NCI-H2107 (cell line): Measurements from ENCODE around the gene SLC36A3.

Source experiments
- DNase-seq: peaks from one replicate; lab custom pipeline; 2025; lab: John Stamatoyannopoulos, UW

Gene SLC36A3

DNA sequence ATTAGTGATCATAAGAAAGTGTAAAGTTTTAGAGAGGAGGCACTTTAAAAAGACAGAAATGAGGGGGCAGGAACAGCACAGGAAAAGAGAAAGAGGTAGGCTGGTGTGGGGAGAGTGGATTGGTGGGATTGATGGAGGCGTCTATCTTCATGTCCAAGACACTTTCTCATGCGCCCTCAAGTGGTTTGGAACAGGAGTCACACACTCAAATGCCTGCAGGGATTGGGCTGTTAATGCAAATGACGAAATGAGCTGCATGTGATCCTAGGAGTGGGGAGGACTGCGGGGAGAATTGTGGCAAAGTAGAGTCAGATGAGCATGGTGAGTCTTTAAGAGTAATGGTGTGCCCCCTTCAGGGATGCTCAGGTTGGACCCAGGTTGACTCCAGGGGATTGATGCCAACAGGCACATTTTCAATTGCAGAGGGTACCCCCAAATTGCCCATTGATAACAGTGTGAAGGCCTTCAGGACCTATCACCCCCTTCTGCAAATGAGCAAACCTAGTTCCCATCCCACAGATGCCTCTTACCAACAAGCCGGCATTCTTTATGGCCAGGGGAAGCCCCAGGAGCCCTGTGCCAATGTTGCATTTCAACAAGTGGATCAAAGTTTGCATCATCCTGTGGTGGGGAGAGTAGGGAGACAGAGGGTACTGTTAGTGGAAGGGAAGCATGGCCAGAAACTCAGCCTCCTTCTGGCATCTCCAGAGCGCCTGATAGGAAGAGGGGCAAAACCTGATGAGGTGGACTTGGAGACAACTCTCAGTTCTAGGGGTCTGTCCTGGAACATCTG, 5.3 kb downstream of the SLC36A3 start:
- DNase-seq = no peak

DNA sequence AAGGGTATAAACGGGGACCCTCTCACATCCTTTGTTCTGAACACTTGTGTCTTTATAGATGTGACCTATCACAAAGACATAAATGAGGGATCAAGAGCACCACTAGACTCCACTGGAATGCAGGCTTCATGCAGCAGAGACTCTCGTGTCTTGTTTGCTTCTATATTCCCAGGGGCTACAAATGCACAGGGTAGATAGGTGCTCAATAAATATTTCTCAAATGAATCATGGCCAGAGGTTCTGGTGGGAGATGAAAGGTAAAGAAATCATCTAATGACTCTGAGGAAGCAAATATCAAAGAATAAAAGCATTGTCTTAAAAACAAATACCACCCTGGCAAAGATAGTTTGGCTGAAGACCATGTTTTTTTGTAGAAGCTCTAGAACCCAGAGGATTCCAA, 6.6 kb downstream of the SLC36A3 start:
- DNase-seq = no peak

DNA sequence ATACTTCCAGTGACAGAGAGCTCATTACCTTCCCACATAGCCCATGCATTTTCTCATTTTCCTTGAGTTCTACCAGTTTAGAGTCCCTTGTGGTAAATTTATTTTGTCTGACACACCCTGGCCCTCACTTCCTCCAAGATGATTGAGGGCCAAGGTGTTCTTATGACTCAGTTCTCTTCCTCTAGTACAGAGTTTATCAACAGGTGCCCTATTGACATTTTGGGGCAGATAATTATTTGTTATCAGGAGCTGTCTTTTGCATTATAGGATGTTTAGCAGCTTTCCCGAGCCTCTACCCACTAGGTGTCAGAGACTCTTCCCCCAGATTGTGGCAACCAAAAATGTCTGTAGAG, 7.1 kb downstream of the SLC36A3 start:
- DNase-seq = no peak

DNA sequence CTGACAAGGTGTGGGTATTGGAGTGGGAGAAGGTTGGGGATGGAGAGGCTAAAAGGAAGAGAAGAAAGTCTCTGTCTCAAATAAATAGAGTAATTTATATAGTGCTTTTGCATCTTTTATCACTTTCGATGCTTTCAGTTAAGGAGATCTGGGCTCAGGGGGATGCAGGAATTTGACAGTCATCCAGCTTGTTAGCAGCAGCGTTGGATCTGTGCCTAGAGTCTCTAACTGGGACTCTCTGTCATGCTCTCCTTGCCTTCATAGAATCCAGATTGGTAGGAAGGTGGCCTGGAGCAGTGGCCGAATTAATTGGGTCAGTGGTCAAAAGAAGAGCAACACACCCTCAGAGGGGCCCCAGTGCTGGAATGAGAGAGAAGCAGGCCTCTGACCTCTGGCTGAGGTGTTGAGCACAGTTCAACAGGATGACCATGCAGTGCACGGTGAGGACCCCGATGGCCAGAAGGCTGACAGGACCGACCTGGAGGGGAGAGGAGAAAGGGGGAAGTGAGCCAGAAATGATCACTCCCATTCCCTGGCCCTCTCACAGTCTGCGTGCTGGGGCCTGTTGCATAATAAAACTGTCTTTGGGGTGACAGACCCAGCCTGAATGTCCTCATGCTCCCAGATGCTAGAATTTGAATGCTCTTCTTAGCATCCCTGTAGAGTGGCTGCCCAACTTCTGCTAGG, 7.6 kb downstream of the SLC36A3 start:
- DNase-seq = no peak

DNA sequence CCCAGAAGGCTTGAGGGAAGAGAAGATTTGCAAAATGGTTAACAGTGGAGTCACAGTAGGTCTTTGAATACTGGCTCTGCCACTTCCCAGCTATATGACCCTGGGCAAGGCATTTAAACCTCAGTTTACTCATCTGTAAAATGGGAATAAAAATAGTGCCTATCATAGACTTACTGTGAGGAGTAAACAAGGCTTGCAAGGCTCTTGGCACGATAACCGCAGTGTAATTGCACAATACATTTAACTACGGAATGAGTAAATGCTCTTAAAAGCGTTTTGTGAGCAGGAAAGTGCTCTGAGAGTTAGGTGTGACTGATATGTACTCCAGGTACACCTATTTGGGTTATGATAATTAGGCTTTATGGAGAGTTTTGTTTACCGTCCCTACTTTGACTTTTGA, 8.4 kb downstream of the SLC36A3 start:
- DNase-seq = no peak

DNA sequence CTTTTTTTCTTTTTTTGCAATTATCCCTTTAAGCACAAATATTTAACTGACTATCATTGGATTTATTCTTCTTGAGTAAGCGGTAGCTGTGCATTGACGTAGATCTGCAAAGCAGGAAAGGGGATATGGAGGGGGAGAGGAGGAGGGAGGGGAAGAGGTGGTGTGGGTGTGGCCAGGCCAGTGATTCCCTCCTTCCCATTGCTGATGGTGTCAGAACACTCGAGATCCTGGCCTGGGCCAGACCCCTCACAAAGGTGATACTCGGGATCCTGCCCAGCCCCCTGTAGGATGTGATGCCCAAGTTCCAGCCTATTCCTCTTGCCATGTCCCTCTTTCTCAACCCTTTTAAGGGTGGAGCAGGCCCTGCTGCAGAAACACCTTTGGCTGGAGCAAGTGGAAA, 9.9 kb downstream of the SLC36A3 start:
- DNase-seq = no peak

DNA sequence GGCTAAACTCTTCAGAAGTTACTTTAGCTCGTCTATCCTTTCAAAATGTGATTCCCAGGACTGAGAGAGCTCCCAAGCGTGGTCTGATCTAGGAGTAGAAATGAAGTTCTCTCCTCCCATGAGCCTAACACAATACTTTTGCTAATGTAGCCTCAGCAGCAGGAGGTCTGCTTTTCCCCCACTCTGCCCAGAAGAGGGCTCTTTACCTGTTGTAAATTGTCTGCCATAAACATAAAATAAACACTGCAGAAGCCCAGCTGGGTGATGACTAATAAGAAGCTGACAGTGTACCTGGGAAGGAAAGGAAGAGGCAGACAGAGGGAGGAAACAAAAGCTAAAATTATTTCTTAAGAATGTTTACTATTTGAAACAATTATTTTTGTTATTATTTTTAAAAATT, 15.4 kb downstream of the SLC36A3 start:
- no peak for DNase-seq

DNA sequence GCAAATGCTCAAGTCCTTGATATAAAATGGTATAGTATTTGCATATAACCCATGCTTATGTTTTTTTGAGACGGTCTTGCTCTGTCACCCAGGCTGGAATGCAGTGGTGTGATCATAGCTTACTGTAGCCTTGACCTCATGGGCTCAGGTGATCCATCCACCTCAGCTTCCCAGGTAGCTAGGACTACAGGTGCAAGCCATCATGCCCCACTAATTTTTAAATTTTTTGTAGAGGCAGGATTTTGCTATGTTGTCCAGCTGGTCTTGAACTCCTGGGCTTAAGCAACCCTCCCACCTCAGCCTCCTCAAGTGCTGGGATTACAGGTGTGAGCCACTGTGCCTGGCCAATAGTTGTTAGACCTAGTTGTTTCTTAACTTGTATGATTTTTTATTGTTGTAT, 17.3 kb downstream of the SLC36A3 start:
- DNase-seq = no peak

DNA sequence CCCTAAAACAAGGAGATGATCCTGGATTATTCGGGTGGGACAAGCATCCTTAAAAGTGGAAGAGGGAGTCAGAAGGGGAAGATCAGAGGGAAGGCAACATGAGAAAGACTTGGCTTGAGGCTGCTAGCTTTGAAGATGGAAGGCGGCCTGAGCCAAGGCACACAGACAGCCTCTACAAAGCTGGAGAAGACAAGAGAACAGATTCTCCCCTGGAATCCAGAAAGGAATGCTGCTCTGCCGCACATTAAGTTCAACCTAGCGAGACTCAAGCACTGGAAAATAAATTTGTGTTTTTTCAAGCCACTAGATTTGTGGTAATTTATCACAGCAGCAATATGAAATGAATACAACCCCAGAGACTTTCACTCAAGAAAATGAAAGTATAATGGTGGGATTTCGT, 17.9 kb downstream of the SLC36A3 start:
- no peak for DNase-seq

DNA sequence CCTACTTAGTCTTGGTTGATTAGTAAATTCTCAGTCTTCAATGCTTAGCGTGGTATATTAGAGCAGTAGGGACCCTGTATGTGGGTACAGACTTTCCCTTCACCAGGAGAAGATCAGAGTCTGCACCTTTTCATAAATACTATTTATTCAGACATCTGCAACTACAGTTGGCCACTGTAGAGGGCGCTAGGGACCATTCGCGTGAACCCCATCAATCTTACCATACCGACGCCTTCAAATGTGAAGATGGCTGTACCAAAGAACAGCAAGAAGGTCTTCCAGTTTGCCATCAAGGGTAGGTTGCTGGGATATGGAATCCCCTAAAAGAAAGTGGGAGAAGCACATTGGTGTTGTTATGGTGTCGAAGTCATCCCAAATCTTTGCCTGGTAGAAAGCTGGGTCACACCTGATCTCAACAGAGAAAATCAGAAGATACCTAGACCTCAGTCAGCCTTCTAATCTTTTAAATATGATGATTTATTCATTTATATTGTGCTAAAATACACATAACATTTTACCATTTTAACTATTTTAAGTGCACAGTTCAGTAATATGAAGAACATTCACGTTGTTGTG, 19.1 kb downstream of the SLC36A3 start:
- DNase-seq = no peak

DNA sequence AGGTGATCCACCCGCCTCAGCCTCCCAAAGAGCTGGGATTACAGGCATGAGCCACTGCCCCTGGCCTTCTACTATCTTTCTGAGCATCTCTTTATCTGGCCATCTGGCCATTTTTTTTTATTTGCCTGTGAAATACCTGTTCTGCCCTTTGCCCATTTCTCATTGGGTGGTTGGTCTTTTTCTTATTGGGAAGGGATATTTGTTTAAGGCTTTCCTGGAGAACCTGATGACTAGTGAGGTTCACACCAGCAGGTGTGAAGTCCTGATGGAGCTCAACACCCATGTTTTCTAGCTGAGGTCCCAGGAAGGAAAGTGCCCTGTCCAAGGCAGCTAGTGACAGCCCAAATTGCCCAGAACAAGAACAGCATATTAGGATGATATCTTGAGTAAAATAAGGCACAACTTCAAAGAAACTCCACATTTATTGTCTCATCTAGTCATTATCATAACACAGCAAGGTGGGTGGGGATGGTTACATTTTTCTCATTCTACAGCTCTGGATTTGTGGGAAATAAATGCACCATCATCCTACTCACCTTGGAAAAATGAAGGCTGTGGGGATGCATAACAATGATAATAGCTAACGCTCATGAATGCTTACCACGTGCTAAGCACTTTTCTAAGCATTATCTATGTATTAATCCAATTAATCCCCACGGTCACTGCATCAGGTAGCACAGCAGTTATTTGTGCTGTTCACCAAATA, 20.3 kb downstream of the SLC36A3 start:
- DNase-seq = no peak

DNA sequence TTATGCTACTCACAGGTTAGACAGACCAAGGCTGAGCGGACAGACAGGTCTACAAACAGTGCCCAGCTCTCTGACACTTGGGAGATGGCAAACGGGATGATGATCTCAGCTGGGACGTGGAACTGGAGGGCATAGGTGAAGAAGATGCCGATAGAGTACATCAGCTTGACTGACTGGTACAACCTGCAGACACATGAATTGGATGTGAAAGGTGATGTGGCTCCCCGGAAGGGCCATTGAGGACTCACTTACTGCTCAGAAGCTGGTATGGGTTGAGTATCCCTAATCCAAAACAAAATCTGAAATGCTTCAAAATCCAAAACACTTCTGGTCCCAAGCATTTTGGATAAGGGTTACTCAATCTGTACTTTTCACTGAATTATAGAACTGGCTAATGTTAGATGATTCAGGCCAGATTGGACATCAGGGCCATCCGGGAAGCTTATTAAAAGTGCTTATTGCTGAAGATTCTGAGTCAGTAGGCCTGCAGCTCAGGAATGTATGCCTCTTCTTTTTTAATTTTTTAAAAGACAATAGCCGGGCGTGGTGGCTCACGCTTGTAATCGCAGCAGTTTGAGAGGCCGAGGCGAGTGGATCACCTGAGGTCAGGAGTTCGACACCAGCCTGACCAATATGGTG, 22.4 kb downstream of the SLC36A3 start:
- DNase-seq = no peak

DNA sequence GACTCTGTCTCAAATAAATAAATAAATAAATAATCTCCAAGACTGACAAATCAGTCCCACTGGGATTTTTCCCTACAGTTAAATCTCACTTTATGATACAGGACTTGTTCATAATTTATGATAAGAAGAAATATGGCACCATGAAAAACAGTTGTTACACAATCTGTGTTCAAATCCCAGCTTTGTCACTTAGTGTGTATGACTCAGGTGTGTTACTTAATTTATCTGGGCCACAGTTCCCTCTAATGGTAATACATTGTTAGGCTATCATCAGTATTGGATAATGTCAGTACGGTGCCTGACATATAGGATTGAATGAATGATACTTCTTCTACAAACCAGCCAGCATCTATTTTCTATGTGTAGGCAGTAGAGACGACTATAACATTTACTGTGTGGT, 23.1 kb downstream of the SLC36A3 start:
- no peak for DNase-seq

DNA sequence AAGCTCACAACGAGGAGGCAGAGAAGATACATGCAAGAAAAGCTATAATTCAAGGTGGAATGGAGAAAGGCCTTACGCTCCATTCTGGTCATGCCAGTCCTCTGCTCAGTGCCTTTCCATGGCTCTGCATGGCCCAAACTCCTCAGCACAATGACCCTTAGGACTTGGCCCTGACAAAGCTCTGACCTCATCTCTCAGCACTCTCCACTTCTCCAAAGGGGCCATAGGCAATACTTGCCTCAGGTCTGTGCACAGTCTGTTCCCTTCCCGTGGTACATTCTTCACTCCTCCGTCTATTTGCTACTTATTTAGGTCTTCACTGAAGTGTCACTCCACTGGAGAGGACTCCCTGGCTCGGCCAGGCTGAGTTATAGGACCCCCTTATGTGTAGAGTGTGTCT, 24.7 kb downstream of the SLC36A3 start:
- no peak for DNase-seq

DNA sequence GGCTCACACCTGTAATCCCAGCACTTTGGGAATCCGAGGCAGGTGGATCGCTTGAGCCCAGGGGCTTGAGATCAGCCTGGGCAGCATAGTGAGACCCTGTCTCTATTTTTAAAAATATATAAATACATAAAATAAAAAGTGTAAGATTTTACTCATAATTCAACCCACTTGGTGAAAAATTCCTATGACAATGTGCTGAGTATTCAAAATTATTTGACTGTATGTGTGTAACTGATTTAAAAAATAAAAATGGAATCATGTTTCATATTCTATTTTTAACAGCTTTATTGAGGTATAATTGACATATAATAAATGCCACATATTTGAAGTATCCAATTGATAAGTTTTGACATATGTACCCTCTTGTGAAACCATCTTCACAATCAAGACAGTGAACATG, 27.8 kb downstream of the SLC36A3 start:
- no peak for DNase-seq

DNA sequence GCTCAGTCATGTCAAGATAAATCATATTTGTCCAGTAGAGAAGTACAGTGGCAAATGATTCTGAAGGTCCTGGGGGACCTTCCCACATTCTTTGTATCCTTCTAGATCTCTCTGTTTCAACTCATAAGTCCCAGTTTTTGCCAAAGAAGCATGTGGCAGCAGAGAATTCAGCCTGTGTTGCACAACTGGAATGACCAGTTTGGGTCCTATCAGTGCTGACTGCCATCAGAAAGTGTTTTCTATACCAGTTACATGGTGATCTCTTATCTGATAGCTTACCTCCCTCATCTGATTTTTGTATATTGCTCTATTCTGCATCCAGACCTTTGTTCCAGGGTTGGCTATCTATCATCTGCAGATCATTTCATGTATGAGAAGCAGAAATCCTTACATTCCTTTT, 28.9 kb downstream of the SLC36A3 start:
- no peak for DNase-seq

DNA sequence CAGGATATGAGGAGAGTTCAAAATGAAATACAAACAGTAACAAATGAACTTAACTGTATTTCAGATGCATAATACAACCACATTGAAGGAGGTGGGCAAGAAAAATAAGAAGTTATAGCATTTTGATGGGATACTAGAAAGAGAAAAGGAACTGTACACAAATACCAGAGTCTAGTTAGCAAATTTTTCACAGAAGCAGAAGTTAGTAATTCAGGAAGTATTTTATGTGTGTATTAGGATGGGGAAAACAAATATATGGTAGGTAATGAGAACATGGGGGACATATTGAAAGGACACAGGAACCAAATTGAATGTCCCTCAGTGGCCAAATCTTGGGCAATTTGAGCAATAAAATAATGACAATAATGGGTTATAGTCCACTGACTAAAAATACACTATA, 32.2 kb downstream of the SLC36A3 start:
- no peak for DNase-seq

DNA sequence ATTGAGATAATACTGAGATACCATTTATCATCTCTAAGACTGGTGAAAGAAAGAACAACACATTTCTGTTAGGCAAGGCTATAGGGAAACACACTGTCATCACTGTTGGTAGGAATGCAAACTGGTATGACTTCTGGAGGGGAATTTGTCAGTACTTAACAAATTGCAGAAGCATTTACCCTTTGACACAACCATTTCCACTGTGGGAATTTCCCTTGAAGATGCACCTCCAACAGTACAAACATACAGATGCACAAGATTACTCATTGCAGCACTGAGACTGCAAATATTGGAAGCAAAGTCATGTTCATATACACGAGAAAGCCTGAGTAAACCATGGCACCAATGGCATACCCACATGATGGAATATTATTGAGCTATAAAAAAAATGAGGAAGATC, 33.0 kb downstream of the SLC36A3 start:
- no peak for DNase-seq

DNA sequence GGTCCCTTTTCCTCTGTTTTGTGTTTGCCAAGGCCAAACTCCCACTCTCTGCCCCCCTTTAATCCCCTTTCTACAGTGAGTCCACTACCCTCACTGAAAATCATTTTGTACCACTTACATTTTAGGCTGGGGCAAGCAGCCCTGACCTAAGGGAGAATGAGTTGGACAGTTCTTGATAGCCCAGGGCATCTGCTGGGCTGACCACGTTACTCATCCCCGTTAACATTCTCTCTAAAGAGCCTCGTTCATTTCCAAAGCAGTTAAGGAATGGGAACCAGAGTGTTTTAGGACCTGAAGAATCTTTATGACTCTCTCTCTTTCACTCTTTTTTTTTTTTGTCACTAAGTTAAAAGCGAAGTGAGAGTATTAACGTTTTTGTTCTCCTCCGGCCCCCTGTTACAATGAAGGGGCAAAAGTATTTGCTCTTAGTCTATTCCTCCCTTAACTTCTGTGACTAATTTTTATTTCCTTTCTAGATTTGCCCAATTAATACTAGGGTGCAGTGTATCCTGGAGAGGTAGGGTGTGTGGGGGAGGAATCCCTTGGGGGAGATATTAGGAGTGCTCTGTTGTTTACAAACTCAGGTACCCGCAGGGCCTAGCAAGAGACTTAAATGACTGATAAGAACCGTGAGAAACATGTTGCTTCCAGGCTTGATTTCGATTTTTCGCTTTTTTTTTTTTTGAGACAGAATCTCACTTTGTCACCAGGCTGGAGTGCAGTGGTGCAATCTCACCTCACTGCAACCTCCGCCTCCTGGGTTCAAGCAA, 35.9 kb downstream of the SLC36A3 start:
- DNase-seq = no peak

DNA sequence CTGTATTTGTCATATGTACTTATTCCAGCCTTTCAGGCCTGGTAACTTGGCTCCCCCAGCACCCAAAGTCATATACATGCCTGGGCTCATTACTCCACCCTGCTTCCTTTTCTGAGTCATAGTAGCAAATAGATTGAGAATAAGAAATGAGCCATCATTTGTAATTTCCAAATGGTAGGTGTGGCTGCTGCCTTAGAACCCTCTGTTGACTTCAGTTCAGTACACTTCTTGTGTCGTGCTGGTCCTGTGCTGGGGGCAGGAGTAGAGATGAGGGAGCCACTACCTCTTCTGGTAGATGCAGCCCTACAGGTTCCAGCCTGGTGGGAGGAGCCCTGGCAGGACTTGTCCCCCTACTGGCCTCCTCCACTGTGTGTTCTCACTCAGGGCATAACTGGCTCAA, 39.5 kb downstream of the SLC36A3 start:
- no peak for DNase-seq

DNA sequence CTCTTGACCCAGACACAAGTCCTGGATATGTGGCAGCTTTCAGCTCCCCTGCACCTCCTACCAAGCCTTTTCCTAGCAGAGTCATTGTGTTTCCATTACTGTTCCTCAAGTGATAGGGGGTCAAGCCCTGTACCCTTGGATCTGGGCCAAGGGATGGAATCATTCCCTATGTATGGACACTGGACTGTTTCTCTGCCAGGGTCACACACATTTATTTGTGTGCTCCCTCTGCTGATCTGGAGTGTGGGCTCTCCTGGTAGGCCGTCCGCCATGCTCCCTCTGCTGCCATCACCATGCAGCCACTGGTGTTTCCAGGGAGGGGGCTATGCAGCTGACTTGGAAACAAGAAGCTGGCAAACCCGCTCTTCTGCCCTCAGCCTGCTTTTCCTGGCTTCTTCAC, 41.0 kb downstream of the SLC36A3 start:
- DNase-seq = no peak

DNA sequence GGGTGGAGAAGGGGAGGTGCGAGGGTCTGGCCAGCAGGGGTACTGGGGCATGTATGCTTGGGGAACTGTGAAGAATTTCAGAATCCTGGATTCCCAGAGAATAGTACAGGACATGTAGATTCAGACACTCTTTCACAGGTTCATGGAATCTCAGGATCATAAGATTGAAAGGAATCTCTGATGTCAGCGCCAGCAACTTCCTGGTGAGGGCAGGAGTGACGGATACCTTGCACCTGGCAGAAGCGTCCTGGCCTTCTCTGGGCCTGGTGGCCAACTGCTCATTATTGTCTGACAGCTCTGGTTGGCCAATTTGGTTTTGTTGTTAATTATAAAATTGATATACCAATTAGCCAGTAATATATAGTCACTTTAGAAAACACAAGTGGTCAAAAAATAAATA, 43.6 kb downstream of the SLC36A3 start:
- DNase-seq = no peak
